ENCODE results near the gene RCSD1. TPM values are rescaled to one million over a fixed set of nuclear protein-coding genes. Genes with fewer than 3 reads are reported as not detected.

Gene RCSD1
- total and polyA plus RNA-seq, 10 of the 15 experiments (the other 5 are each of a cell fraction or from before 2014, with no cell fraction given) = 11.4 to 78.3 (median 71.6) TPM

- TF ChIP-seq FOXK2 (IDR thresholded peaks at IDR 0.05) (no peak), IKZF1 (conservative IDR thresholded peaks at IDR 0.05) (no peak), MEF2A (IDR thresholded peaks at IDR 0.05; ENCODE audit: insufficient read depth, low read depth, low read length) (no peak), BRCA1 (IDR thresholded peaks at IDR 0.05; ENCODE audit: low read depth, low read length) (no peak), GABPA (IDR thresholded peaks at IDR 0.05; ENCODE audit: low read depth) (no peak), CREM (IDR thresholded peaks at IDR 0.05; ENCODE audit: low read depth) (no peak), HDGF (IDR thresholded peaks at IDR 0.05) (no peak)
These were observed 10.0 kb upstream of the RCSD1 start (continued) for GRCh38 chr1:167620002-167620401.

- RAD21 ChIA-PET (ENCODE audit: unreplicated experiment) = interaction anchor here (1.1 kb wide), 1 partner anchor 22 kb away, joined by 3 read pairs; no protein-coding TSS in a partner anchor
- WGBS (ENCODE audit: insufficient coverage, insufficient replicate concordance, low lambda C conversion rate, missing lambda C conversion rate) = 100% methylated on average over 4 of the region's 4 CpGs
- H3K36me3 ChIP-seq (ENCODE audit: control insufficient read depth in 2 of 2, insufficient read depth in 2 of 2, low read length in 1 of 2) = no peaks in the 10 kb centered on the region
- SMC1A ChIA-PET (ENCODE audit: uncharacterized antibody, unreplicated experiment) = interaction anchor here (1.3 to 1.6 kb wide), 2 partner anchors 19 to 22 kb away, joined by 3 to 6 read pairs; no protein-coding TSS in a partner anchor
- DNase-seq (ENCODE audit: low read depth, low spot score) (no peak), ATAC-seq (no peak), FAIRE-seq (no peak)
- H3K27me3 ChIP-seq (replicated peaks in 1 of 2; ENCODE audit: control insufficient read depth in 2 of 2, insufficient read depth in 2 of 2, low read length in 1 of 2) = no peaks in the 10 kb centered on the region
- POLR2A ChIA-PET = no interaction called here
- BruUV-seq (replicated peaks) = no TSS peak
- H2AFZ ChIP-seq (ENCODE audit: control insufficient read depth, low read depth, low read length) = no peak overlapping the region
- no peak overlapping the region for H3K4me3 ChIP-seq
- H3K9ac ChIP-seq (ENCODE audit: control insufficient read depth, insufficient read depth, low read length) = no peak overlapping the region
- peaks cover 24% of the 10 kb centered on the region for H3K4me1 ChIP-seq (ENCODE audit: control insufficient read depth, insufficient read depth, low read length)
- no peaks in the 10 kb centered on the region for H4K20me1 ChIP-seq (ENCODE audit: control insufficient read depth, insufficient read depth)
- TF ChIP-seq NR2F1 (conservative IDR thresholded peaks at IDR 0.05) (no peak), TBL1XR1 (IDR thresholded peaks at IDR 0.05; ENCODE audit: low read depth, low read length) (no peak), SMAD5 (IDR thresholded peaks at IDR 0.05; ENCODE audit: low read depth) (no peak), SIN3A (IDR thresholded peaks at IDR 0.05; ENCODE audit: low read depth, low read length) (no peak), MYC (IDR thresholded peaks at IDR 0.05; ENCODE audit: insufficient read depth, insufficient read length, insufficient replicate concordance, low read length, severe bottlenecking) (no peak), EZH2 (IDR thresholded peaks at IDR 0.05; ENCODE audit: borderline replicate concordance, control insufficient read depth, low read depth, low read length) (no peak), ATF7 (IDR thresholded peaks at IDR 0.05; ENCODE audit: low read depth) (no peak), RUNX3 (IDR thresholded peaks at IDR 0.05; ENCODE audit: low read length) (no peak)
- TF ChIP-seq, protein P1, sequence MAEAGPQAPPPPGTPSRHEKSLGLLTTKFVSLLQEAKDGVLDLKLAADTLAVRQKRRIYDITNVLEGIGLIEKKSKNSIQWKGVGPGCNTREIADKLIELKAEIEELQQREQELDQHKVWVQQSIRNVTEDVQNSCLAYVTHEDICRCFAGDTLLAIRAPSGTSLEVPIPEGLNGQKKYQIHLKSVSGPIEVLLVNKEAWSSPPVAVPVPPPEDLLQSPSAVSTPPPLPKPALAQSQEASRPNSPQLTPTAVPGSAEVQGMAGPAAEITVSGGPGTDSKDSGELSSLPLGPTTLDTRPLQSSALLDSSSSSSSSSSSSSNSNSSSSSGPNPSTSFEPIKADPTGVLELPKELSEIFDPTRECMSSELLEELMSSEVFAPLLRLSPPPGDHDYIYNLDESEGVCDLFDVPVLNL (IDR thresholded peaks at IDR 0.05; ENCODE audit: low read depth, low read length) = no peak
- H3K79me2 ChIP-seq (ENCODE audit: control insufficient read depth, insufficient read depth, low read length) = no peaks in the 10 kb centered on the region
- in situ Hi-C loops (cut with MboI) (no loop called here), intact Hi-C loops (cut with micrococcal nuclease; ENCODE audit: unreplicated experiment) (no loop called here)
- H3K4me2 ChIP-seq (ENCODE audit: control insufficient read depth, insufficient read depth) = no peak overlapping the region
- H3K9me3 ChIP-seq (replicated peaks; ENCODE audit: control insufficient read depth, insufficient read depth, low read length) = peaks cover 3% of the 10 kb centered on the region; the same call in 1 of the 3 replicates
- no peak overlapping the region for H3K27ac ChIP-seq (ENCODE audit: control insufficient read depth, insufficient read depth)
- CTCF ChIA-PET = interaction anchor here (1.3 kb wide), 1 partner anchor 21 kb away, joined by 4 read pairs; no protein-coding TSS in a partner anchor
These were observed 8.2 kb upstream of the RCSD1 start for GRCh38 chr1:167621780-167622313.

Data from GM12878 (cell line).